Fibroblast of skin of back (primary cell): Measurements from ENCODE around the gene RIMS1.
"Not testable (repeated sequence)": the region's sequence is repeated elsewhere in the genome, so short reads cannot be mapped to it uniquely, and the experiment has no call there.

ENCODE experiments used
- DNase-seq: peaks from one replicate; pipeline ENCODE4 v3.0.0-alpha.2; 2013

The RIMS1 gene

GRCh38 chr6:71977884-71978283 is 91.5 kb downstream of the RIMS1 start:
- DNase-seq: peak; percentile 6

- DNase-seq: peak; percentile 11
These were observed 93.6 kb downstream of the RIMS1 start for GRCh38 chr6:71979911-71980310.

GRCh38 chr6:71982389-71982788 is 96.0 kb downstream of the RIMS1 start:
- DNase-seq: no peak

GRCh38 chr6:71983131-71983530 is 96.8 kb downstream of the RIMS1 start:
- no peak for DNase-seq

- DNase-seq: no peak
These were observed 108.4 kb downstream of the RIMS1 start for GRCh38 chr6:71994705-71995271.

GRCh38 chr6:71997341-71997740 is 111.0 kb downstream of the RIMS1 start:
- DNase-seq: no peak

- no peak for DNase-seq
These were observed 116.1 kb downstream of the RIMS1 start for GRCh38 chr6:72002415-72002814.

GRCh38 chr6:72006591-72006990 is 120.2 kb downstream of the RIMS1 start:
- DNase-seq: not testable (repeated sequence)

GRCh38 chr6:72022830-72023229 is 136.5 kb downstream of the RIMS1 start:
- no peak for DNase-seq

- DNase-seq: peak; percentile 23
These were observed 145.1 kb downstream of the RIMS1 start for GRCh38 chr6:72031471-72031870.

GRCh38 chr6:72032086-72032485 is 145.7 kb downstream of the RIMS1 start:
- DNase-seq: peak; percentile 55

- DNase-seq: no peak
These were observed 149.1 kb downstream of the RIMS1 start for GRCh38 chr6:72035486-72035885.

- DNase-seq: no peak
These were observed 149.6 kb downstream of the RIMS1 start for GRCh38 chr6:72035966-72036365.

GRCh38 chr6:72037006-72037405 is 150.7 kb downstream of the RIMS1 start:
- no peak for DNase-seq

- DNase-seq: no peak
These were observed 153.8 kb downstream of the RIMS1 start for GRCh38 chr6:72040111-72040510.

- peak; percentile 8 for DNase-seq
These were observed 155.7 kb downstream of the RIMS1 start for GRCh38 chr6:72042088-72042487.

GRCh38 chr6:72048080-72048479 is 161.7 kb downstream of the RIMS1 start:
- peak; percentile 24 for DNase-seq

- no peak for DNase-seq
These were observed 163.0 kb downstream of the RIMS1 start for GRCh38 chr6:72049376-72049775.

GRCh38 chr6:72061286-72061685 is 174.9 kb downstream of the RIMS1 start:
- DNase-seq: no peak

GRCh38 chr6:72064399-72064975 is 178.1 kb downstream of the RIMS1 start:
- DNase-seq: no peak

- no peak for DNase-seq
These were observed 191.7 kb downstream of the RIMS1 start for GRCh38 chr6:72078096-72078495.

GRCh38 chr6:72080260-72080941 is 194.1 kb downstream of the RIMS1 start:
- DNase-seq: no peak

GRCh38 chr6:72081871-72082270 is 195.5 kb downstream of the RIMS1 start:
- no peak for DNase-seq

GRCh38 chr6:72083976-72084375 is 197.6 kb downstream of the RIMS1 start:
- DNase-seq: no peak
